T-cell (primary cell): ENCODE results near the gene ALKBH1. TPM values are rescaled to one million over a fixed set of nuclear protein-coding genes. Genes with fewer than 3 reads are reported as not detected.
A peak's percentile ranks its signal among the peaks of the same experiment; 100 is the strongest.
"Not testable (repeated sequence)": the region's sequence is repeated elsewhere in the genome, so short reads cannot be mapped to it uniquely, and the experiment has no call there.

Source experiments
- ATAC-seq, 4 experiments: fragments of 200-7000 bp in 3 of 4; fragments of 150-1000 bp in 1 of 4; cut with Tn5 transposase; replicated peaks in 1 of 4; 1 replicate in 3 of 4; 2 replicates in 1 of 4; pipeline ENCODE4 v1.10.0; 2021; ENCODE audit warnings: moderate library complexity in 3 of 4, mild to moderate bottlenecking in 2 of 4, moderate number of reproducible peaks in 1 of 4
- CTCF ChIA-PET, 2 donors: fragments of 300-600 bp; sonication (Branson Sonifier 250); formaldehyde crosslinking; loops; one replicate each; lab custom pipeline; 2022; ENCODE audit warnings: antibody characterized with exemption in 2 of 2; lab: Charles Lee
- POLR2A ChIA-PET, 2 donors: fragments of 300-600 bp; sonication (Branson Sonifier 250); formaldehyde crosslinking; loops; one replicate each; lab custom pipeline; 2022; ENCODE audit warnings: antibody characterized with exemption in 2 of 2; lab: Charles Lee
- DNase-seq, 35 experiments: peaks; one replicate each; pipeline versions ENCODE4 v3.0.0 to v3.0.0-alpha.2; 2013 to 2023
- H3K27ac ChIP-seq: one replicate; pipeline ENCODE4 v1.5.1; 2013; ENCODE audit warnings: low read length
- H3K27me3 ChIP-seq, 2 experiments: replicated peaks in 1 of 2; 1 replicate in 1 of 2; 2 replicates in 1 of 2; pipeline versions ENCODE4 v1.6.1 to v1.7.0; 2013; ENCODE audit warnings: low read length in 1 of 2, mixed read lengths in 1 of 2; ENCODE audit not compliant: control insufficient read depth in 2 of 2, insufficient read depth in 2 of 2; ENCODE audit errors: extremely low read depth in 1 of 2
- H3K36me3 ChIP-seq, 2 donors: 1 replicate in 1 of 2; 2 replicates in 1 of 2; pipeline versions ENCODE4 v1.6.1 to v1.7.0; 2013; ENCODE audit warnings: low read length in 1 of 2; ENCODE audit not compliant: control insufficient read depth in 2 of 2, insufficient read depth in 1 of 2; ENCODE audit errors: extremely low read depth in 1 of 2
- H3K4me1 ChIP-seq, 2 experiments: 1 replicate in 1 of 2; 2 replicates in 1 of 2; pipeline versions ENCODE4 v1.6.1 to v1.7.0; 2013; ENCODE audit warnings: low read length in 2 of 2, mixed read lengths in 1 of 2; ENCODE audit not compliant: insufficient read depth in 2 of 2, control insufficient read depth in 1 of 2; ENCODE audit errors: extremely low read depth in 1 of 2
- H3K4me3 ChIP-seq, 2 donors: 1 replicate in 1 of 2; 2 replicates in 1 of 2; pipeline versions ENCODE4 v1.5.1 to v1.7.0; 2013; ENCODE audit warnings: mild to moderate bottlenecking in 2 of 2, low read length in 1 of 2, moderate library complexity in 1 of 2; ENCODE audit not compliant: control insufficient read depth in 1 of 2; ENCODE audit errors: extremely low read depth in 1 of 2
- H3K9me3 ChIP-seq: 2 replicates; pipeline ENCODE4 v1.7.0; 2013
- H3K27ac Mint-ChIP-seq, 2 donors: one replicate each; pipeline ENCODE4 v1.8.0; 2020 to 2021; ENCODE audit warnings: mild to moderate bottlenecking in 2 of 2, mixed read lengths in 2 of 2
- H3K27me3 Mint-ChIP-seq, 2 donors: one replicate each; pipeline ENCODE4 v1.8.0; 2021 to 2022; ENCODE audit warnings: mixed read lengths in 2 of 2
- H3K36me3 Mint-ChIP-seq: one replicate; pipeline ENCODE4 v1.8.0; 2021; ENCODE audit warnings: mixed read lengths
- H3K4me1 Mint-ChIP-seq, 3 donors: one replicate each; pipeline ENCODE4 v1.8.0; 2020 to 2022; ENCODE audit warnings: mixed read lengths in 3 of 3, mild to moderate bottlenecking in 1 of 3
- H3K4me3 Mint-ChIP-seq, 3 donors: one replicate each; pipeline ENCODE4 v1.8.0; 2020 to 2022; ENCODE audit warnings: mild to moderate bottlenecking in 3 of 3, mixed read lengths in 3 of 3, moderate library complexity in 3 of 3
- H3K9me3 Mint-ChIP-seq, 3 donors: one replicate each; pipeline ENCODE4 v1.8.0; 2020 to 2022; ENCODE audit warnings: mixed read lengths in 3 of 3
- WGBS: methylation state at CpG from one replicate; pipeline ENCODE4 v1.1.5; 2013; ENCODE audit warnings: missing lambda C conversion rate; ENCODE audit not compliant: insufficient coverage; 5-methylcytosine and 5-hydroxymethylcytosine counted together
- total RNA-seq, 35 experiments: library from RNA in 6 of 35; stranded (reverse) in 6 of 35; fragments of 120-200 nt in 1 of 35; gene quantifications; one replicate each; pipeline versions ENCODE4 v1.2.1 to v1.2.4 and lab custom pipeline; 2013 to 2026

ALKBH1 gene
- total RNA-seq, 5 donors from 2014 or later (not counting 1 experiment from before 2014, with no cell fraction given): 9.1 to 20.2 (median 17.9) TPM

DNA sequence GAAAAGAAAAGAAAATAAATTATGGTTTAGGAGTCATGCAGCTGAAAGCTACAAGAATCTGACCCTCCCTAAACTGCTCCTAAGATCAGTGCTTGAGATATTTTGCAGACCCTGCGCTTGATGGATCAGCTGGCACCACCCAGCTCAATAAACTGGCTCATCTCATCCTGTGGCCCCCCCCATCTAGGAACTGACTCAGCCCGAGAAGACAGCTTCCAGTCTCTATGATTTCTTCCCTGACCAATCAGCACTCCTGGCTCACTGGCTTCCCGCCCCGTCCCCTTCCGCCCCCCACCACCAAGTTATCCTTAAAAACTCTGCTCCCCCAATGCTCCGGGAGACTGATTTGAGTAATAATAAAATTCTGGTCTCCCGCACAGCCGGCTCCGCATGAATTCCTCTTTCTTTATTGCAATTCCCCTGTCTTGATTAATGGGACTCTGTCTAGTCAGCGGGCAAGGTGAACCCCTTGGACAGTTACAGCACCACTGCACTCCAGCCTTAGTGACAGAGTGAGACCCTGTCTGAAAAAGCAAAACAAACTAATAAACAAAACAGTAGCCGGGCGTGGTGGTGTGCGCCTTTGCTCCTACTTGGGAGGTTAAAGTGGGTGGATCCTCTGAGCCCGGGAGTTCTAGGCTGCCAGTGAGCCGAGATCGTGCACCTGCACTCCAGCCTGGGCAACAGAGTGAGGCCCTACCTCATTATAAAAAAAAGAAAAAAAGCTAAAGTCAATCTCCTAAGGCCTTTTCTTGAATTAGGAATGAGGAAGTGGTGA, 66.9 kb downstream of the ALKBH1 start:
- no peaks in the 10 kb centered on the region for H3K27me3 Mint-ChIP-seq
- H3K36me3 Mint-ChIP-seq: no peaks in the 10 kb centered on the region
- Histone ChIP-seq H3K4me3 (peak overlapping the region in 1 of 2 donors; percentile 94), H3K27ac (no peak overlapping the region), H3K36me3 (no peaks in the 10 kb centered on the region), H3K9me3 (no peaks in the 10 kb centered on the region), H3K4me1 (peaks cover 2 to 14% of the 10 kb centered on the region in 2 experiments), H3K27me3 (peaks cover 0 to 3% of the 10 kb centered on the region in 2 experiments)
- peaks cover 0 to 4% (median 0%) of the 10 kb centered on the region in 3 donors for H3K9me3 Mint-ChIP-seq
- H3K4me3 Mint-ChIP-seq: peak overlapping the region; percentile 87 to 88 (median 87)
- DNase-seq (no peak), ATAC-seq (no peak)
- no CpG with 5 or more reads among the region's 16 CpGs for WGBS
- ChIA-PET POLR2A (no interaction called here), CTCF (no interaction called here)
- peaks cover 15 to 17% (median 15%) of the 10 kb centered on the region in 3 donors for H3K4me1 Mint-ChIP-seq
- peak overlapping the region; percentile 88 to 97 for H3K27ac Mint-ChIP-seq

DNA sequence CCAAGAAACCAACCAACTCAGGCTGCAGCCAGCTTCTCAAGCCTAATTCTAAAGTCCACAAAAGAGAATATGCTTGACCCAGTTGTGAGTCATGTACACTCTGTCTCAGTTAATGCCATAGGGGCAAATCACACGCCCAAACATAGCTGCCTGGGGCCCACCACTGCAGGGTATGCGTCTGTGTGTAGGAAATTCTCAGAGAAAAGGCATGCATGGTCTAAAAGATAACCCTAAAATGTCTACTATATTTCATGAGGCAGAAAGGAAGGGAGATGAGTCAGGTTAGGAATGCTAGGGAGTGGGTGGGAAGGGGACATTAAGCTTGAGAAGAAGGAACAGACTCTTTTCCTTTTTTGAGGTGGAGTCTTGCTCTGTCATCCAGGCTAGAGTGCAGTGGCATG, 69.1 kb downstream of the ALKBH1 start:
- Histone ChIP-seq H3K27me3 (peaks cover 0 to 3% of the 10 kb centered on the region in 2 experiments), H3K4me1 (peaks cover 2 to 14% of the 10 kb centered on the region in 2 experiments), H3K27ac (no peak overlapping the region), H3K36me3 (no peaks in the 10 kb centered on the region), H3K9me3 (no peaks in the 10 kb centered on the region), H3K4me3 (no peak overlapping the region)
- H3K9me3 Mint-ChIP-seq: peaks cover 0 to 4% (median 0%) of the 10 kb centered on the region in 3 donors
- WGBS: 80% methylated on average over 1 of the region's 2 CpGs
- ChIA-PET CTCF (no interaction called here), POLR2A (no interaction called here)
- no peak overlapping the region for H3K27ac Mint-ChIP-seq
- peaks cover 15 to 17% (median 15%) of the 10 kb centered on the region in 3 donors for H3K4me1 Mint-ChIP-seq
- ATAC-seq (no peak), DNase-seq (no peak)
- no peaks in the 10 kb centered on the region for H3K36me3 Mint-ChIP-seq
- no peaks in the 10 kb centered on the region for H3K27me3 Mint-ChIP-seq
- H3K4me3 Mint-ChIP-seq: no peak overlapping the region

DNA sequence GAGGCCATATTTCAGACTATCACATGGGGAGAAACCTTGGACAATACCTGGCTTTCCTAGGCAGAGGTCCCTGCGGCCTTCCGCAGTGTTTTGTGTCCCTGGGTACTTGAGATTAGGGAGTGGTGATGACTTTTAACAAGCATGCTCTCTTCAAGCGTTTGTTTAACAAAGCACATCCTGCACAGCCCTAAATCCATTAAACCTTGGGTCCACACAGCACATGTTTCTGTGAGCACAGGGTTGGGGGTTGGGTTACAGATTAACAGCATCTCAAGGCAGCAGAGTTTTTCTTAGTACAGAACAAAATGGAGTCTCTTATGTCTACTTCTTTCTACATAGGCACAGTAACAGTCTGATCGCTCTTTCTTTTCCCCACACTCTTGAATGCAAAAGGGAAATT, 72.0 kb downstream of the ALKBH1 start:
- H3K9me3 ChIP-seq, POLR2A ChIA-PET, H3K36me3 ChIP-seq, H3K4me3 Mint-ChIP-seq, H3K4me1 Mint-ChIP-seq, H3K36me3 Mint-ChIP-seq, H3K27me3 Mint-ChIP-seq, H3K27ac Mint-ChIP-seq, H3K27me3 ChIP-seq, H3K27ac ChIP-seq, H3K4me3 ChIP-seq, DNase-seq, CTCF ChIA-PET, ATAC-seq, H3K4me1 ChIP-seq, H3K9me3 Mint-ChIP-seq: not testable (repeated sequence)
- WGBS: no CpG with 5 or more reads among the region's 4 CpGs

GRCh38 chr14:77635466-77635865, 72.4 kb downstream of the ALKBH1 start:
- H3K27ac ChIP-seq, H3K4me3 ChIP-seq, H3K9me3 ChIP-seq, H3K27me3 Mint-ChIP-seq, H3K36me3 ChIP-seq, H3K4me3 Mint-ChIP-seq, H3K4me1 ChIP-seq, H3K9me3 Mint-ChIP-seq, H3K27me3 ChIP-seq, H3K4me1 Mint-ChIP-seq, DNase-seq, ATAC-seq, CTCF ChIA-PET, H3K27ac Mint-ChIP-seq, POLR2A ChIA-PET, H3K36me3 Mint-ChIP-seq: not testable (repeated sequence)
- WGBS: no CpG with 5 or more reads among the region's 8 CpGs

DNA sequence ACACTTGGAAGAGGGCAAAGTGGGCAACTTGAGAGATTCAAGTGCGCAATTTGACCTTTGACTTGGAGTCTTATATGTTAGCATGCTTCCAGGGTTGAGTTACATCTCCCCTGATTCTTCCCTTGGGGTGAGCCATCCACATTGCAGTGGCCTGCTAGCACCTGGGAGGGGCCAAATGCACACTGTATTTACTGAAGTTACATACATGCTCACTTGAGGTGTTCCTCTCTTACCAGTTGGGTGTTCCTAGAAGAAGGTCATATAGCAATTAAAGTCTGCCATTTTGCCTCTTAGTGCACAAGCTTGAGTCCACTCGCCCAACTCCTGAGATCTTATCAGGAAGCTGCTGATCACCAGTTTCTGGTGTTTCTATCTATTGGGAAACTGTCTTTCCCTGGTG, 77.7 kb downstream of the ALKBH1 start:
- Histone ChIP-seq H3K27ac (no peak overlapping the region), H3K4me3 (no peak overlapping the region), H3K4me1 (peaks cover 0 to 3% of the 10 kb centered on the region in 2 experiments), H3K36me3 (no peaks in the 10 kb centered on the region), H3K9me3 (no peaks in the 10 kb centered on the region), H3K27me3 (no peaks in the 10 kb centered on the region)
- ChIA-PET POLR2A (interaction anchor here in 1 of 2 donors (0.7 kb wide), 1 partner anchor 47 kb away, joined by 7 read pairs; no protein-coding TSS in a partner anchor), CTCF (no interaction called here)
- Mint-ChIP-seq H3K9me3 (peaks cover 3 to 8% (median 5%) of the 10 kb centered on the region in 3 donors), H3K27me3 (no peaks in the 10 kb centered on the region), H3K4me1 (peaks cover 0 to 3% (median 3%) of the 10 kb centered on the region in 3 donors), H3K36me3 (no peaks in the 10 kb centered on the region), H3K4me3 (no peak overlapping the region), H3K27ac (no peak overlapping the region)
- DNase-seq (no peak), ATAC-seq (no peak)
- 67% methylated on average over 1 of the region's 2 CpGs for WGBS

DNA sequence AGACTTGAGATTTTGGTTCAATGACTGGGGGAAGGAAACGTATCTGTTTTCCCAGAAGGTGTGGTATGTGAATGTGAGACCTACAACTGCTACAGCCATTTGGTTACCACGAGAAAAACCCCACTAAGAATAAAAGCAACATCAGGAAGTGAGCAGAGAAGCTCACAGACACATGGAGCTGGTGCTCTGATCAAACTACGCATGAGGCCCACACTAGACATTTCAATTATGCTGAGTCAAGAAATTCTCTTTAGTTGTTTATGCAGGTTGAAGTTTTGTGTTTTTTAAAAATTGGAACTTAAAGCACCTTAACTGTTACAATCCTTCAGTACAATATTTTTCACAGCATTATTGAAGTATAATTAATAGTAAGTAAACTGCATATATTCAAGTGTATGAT, 82.5 kb downstream of the ALKBH1 start:
- Histone ChIP-seq H3K36me3 (no peaks in the 10 kb centered on the region), H3K9me3 (no peaks in the 10 kb centered on the region), H3K4me3 (no peak overlapping the region), H3K27ac (no peak overlapping the region), H3K4me1 (peaks cover 0 to 3% of the 10 kb centered on the region in 2 experiments), H3K27me3 (no peaks in the 10 kb centered on the region)
- DNase-seq (no peak), ATAC-seq (peak in 1 of 4 experiments; percentile 95)
- Mint-ChIP-seq H3K4me3 (no peak overlapping the region), H3K36me3 (no peaks in the 10 kb centered on the region), H3K4me1 (peaks cover 0 to 6% (median 4%) of the 10 kb centered on the region in 3 donors), H3K9me3 (peaks cover 3 to 8% (median 5%) of the 10 kb centered on the region in 3 donors), H3K27me3 (no peaks in the 10 kb centered on the region), H3K27ac (peak overlapping the region in 1 of 2 donors; percentile 44)
- CTCF ChIA-PET: no interaction called here
- no CpG with 5 or more reads among the region's 3 CpGs for WGBS
- POLR2A ChIA-PET: no interaction called here
